ENCODE results near the gene NOL12. TPM values are rescaled to one million over a fixed set of nuclear protein-coding genes. Genes with fewer than 3 reads are reported as not detected.

The NOL12 gene
- polyA plus RNA-seq, 1 donor from 2014 or later = 90.0 TPM

GRCh38 chr22:37641561-37641949 is 44.6 kb upstream of the NOL12 start:
- Histone ChIP-seq H3K27me3 (ENCODE audit: insufficient read depth, low read depth, low read length) (peaks cover 15% of the 10 kb centered on the region), H3K79me2 (replicated peaks; ENCODE audit: insufficient read depth, low read length) (no peaks in the 10 kb centered on the region), H3K4me3 (ENCODE audit: low read length) (no peak overlapping the region), H2AFZ (ENCODE audit: low read depth, low read length) (no peak overlapping the region), H3K9me2 (ENCODE audit: insufficient read depth, low read length) (no peaks in the 10 kb centered on the region), H3F3A (ENCODE audit: insufficient read depth, low read length, poor library complexity, severe bottlenecking) (no peaks in the 10 kb centered on the region), H3K27ac (ENCODE audit: low read length) (no peak overlapping the region), H3K9ac (ENCODE audit: low read length) (no peak overlapping the region), H4K20me1 (ENCODE audit: insufficient read depth) (no peaks in the 10 kb centered on the region), H3K4me2 (ENCODE audit: low read length) (no peak overlapping the region), H3K36me3 (ENCODE audit: insufficient read depth, low read length) (no peaks in the 10 kb centered on the region), H3K9me3 (ENCODE audit: low read length) (no peaks in the 10 kb centered on the region)
- no peak for TF ChIP-seq POLR2AphosphoS5 (IDR thresholded peaks at IDR 0.05)

GRCh38 chr22:37643225-37643847 is 42.8 kb upstream of the NOL12 start:
- no peak overlapping the region for H3K4me2 ChIP-seq (ENCODE audit: low read length)
- no peaks in the 10 kb centered on the region for H3K36me3 ChIP-seq (ENCODE audit: insufficient read depth, low read length)
- no peak overlapping the region for H3K9ac ChIP-seq (ENCODE audit: low read length)
- H3F3A ChIP-seq (ENCODE audit: insufficient read depth, low read length, poor library complexity, severe bottlenecking) = no peaks in the 10 kb centered on the region
- H3K4me3 ChIP-seq (ENCODE audit: low read length) = no peak overlapping the region
- H3K79me2 ChIP-seq (replicated peaks; ENCODE audit: insufficient read depth, low read length) = no peaks in the 10 kb centered on the region
- H4K20me1 ChIP-seq (ENCODE audit: insufficient read depth) = no peaks in the 10 kb centered on the region
- H3K27me3 ChIP-seq (ENCODE audit: insufficient read depth, low read depth, low read length) = peaks cover 15% of the 10 kb centered on the region
- H2AFZ ChIP-seq (ENCODE audit: low read depth, low read length) = no peak overlapping the region
- no peak overlapping the region for H3K27ac ChIP-seq (ENCODE audit: low read length)
- no peaks in the 10 kb centered on the region for H3K9me3 ChIP-seq (ENCODE audit: low read length)
- peak; percentile 80 for TF ChIP-seq SMC3 (conservative IDR thresholded peaks at IDR 0.05; ENCODE audit: poor library complexity)
- TF ChIP-seq, protein P1, sequence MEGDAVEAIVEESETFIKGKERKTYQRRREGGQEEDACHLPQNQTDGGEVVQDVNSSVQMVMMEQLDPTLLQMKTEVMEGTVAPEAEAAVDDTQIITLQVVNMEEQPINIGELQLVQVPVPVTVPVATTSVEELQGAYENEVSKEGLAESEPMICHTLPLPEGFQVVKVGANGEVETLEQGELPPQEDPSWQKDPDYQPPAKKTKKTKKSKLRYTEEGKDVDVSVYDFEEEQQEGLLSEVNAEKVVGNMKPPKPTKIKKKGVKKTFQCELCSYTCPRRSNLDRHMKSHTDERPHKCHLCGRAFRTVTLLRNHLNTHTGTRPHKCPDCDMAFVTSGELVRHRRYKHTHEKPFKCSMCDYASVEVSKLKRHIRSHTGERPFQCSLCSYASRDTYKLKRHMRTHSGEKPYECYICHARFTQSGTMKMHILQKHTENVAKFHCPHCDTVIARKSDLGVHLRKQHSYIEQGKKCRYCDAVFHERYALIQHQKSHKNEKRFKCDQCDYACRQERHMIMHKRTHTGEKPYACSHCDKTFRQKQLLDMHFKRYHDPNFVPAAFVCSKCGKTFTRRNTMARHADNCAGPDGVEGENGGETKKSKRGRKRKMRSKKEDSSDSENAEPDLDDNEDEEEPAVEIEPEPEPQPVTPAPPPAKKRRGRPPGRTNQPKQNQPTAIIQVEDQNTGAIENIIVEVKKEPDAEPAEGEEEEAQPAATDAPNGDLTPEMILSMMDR (IDR thresholded peaks at IDR 0.05; ENCODE audit: poor library complexity, severe bottlenecking) = peak; percentile 85
- no peak for TF ChIP-seq MXI1 (conservative IDR thresholded peaks at IDR 0.05; ENCODE audit: poor library complexity, severe bottlenecking)
- TF ChIP-seq EP300 (conservative IDR thresholded peaks at IDR 0.05; ENCODE audit: poor library complexity, severe bottlenecking) = no peak
- peak; percentile 69 for TF ChIP-seq RAD21 (conservative IDR thresholded peaks at IDR 0.05)
- no peak for TF ChIP-seq POLR2AphosphoS5 (IDR thresholded peaks at IDR 0.05)
- no peak for TF ChIP-seq EZH2 (IDR thresholded peaks at IDR 0.05; ENCODE audit: borderline replicate concordance, insufficient read depth, low read length, poor library complexity, severe bottlenecking)
- no peak for TF ChIP-seq TAF1 (IDR thresholded peaks at IDR 0.05; ENCODE audit: low read depth)
- no peaks in the 10 kb centered on the region for H3K9me2 ChIP-seq (ENCODE audit: insufficient read depth, low read length)

- Histone ChIP-seq H3K9me3 (ENCODE audit: low read length) (no peaks in the 10 kb centered on the region), H3K27me3 (ENCODE audit: insufficient read depth, low read depth, low read length) (no peaks in the 10 kb centered on the region), H2AFZ (ENCODE audit: low read depth, low read length) (no peak overlapping the region), H3K4me2 (ENCODE audit: low read length) (no peak overlapping the region), H3K79me2 (replicated peaks; ENCODE audit: insufficient read depth, low read length) (no peaks in the 10 kb centered on the region), H3K9me2 (ENCODE audit: insufficient read depth, low read length) (no peaks in the 10 kb centered on the region), H3K36me3 (ENCODE audit: insufficient read depth, low read length) (no peaks in the 10 kb centered on the region), H3F3A (ENCODE audit: insufficient read depth, low read length, poor library complexity, severe bottlenecking) (no peaks in the 10 kb centered on the region), H4K20me1 (ENCODE audit: insufficient read depth) (no peaks in the 10 kb centered on the region), H3K27ac (ENCODE audit: low read length) (no peak overlapping the region), H3K4me3 (ENCODE audit: low read length) (no peak overlapping the region), H3K9ac (ENCODE audit: low read length) (no peak overlapping the region)
- TF ChIP-seq, protein P2, sequence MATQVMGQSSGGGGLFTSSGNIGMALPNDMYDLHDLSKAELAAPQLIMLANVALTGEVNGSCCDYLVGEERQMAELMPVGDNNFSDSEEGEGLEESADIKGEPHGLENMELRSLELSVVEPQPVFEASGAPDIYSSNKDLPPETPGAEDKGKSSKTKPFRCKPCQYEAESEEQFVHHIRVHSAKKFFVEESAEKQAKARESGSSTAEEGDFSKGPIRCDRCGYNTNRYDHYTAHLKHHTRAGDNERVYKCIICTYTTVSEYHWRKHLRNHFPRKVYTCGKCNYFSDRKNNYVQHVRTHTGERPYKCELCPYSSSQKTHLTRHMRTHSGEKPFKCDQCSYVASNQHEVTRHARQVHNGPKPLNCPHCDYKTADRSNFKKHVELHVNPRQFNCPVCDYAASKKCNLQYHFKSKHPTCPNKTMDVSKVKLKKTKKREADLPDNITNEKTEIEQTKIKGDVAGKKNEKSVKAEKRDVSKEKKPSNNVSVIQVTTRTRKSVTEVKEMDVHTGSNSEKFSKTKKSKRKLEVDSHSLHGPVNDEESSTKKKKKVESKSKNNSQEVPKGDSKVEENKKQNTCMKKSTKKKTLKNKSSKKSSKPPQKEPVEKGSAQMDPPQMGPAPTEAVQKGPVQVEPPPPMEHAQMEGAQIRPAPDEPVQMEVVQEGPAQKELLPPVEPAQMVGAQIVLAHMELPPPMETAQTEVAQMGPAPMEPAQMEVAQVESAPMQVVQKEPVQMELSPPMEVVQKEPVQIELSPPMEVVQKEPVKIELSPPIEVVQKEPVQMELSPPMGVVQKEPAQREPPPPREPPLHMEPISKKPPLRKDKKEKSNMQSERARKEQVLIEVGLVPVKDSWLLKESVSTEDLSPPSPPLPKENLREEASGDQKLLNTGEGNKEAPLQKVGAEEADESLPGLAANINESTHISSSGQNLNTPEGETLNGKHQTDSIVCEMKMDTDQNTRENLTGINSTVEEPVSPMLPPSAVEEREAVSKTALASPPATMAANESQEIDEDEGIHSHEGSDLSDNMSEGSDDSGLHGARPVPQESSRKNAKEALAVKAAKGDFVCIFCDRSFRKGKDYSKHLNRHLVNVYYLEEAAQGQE (IDR thresholded peaks at IDR 0.05; ENCODE audit: borderline replicate concordance) = no peak
- no peak for TF ChIP-seq RAD21 (conservative IDR thresholded peaks at IDR 0.05)
- TF ChIP-seq EP300 (conservative IDR thresholded peaks at IDR 0.05; ENCODE audit: poor library complexity, severe bottlenecking) = no peak
- no peak for TF ChIP-seq SMC3 (conservative IDR thresholded peaks at IDR 0.05; ENCODE audit: poor library complexity)
- TF ChIP-seq MXI1 (conservative IDR thresholded peaks at IDR 0.05; ENCODE audit: poor library complexity, severe bottlenecking) = no peak
- no peak for TF ChIP-seq POLR2AphosphoS5 (IDR thresholded peaks at IDR 0.05)
- no peak for TF ChIP-seq EZH2 (IDR thresholded peaks at IDR 0.05; ENCODE audit: borderline replicate concordance, insufficient read depth, low read length, poor library complexity, severe bottlenecking)
- TF ChIP-seq, protein P1 (IDR thresholded peaks at IDR 0.05; ENCODE audit: poor library complexity, severe bottlenecking) = no peak
- TF ChIP-seq TAF1 (IDR thresholded peaks at IDR 0.05; ENCODE audit: low read depth) = no peak
Measured at GRCh38 chr22:37647317-37647716, 38.8 kb upstream of the NOL12 start.
